WTC11 (cell line): Measurements from ENCODE around the gene CTCFL.

Experiments used
- ATF1 ChIP-seq: sonication (generic); formaldehyde crosslinking; IDR thresholded peaks from 2 replicates; pipeline ENCODE4 v1.8.1; 2023; ENCODE audit warnings: mild to moderate bottlenecking, moderate library complexity, missing genetic modification reagents
- EMX1 ChIP-seq: fragments of 250-450 bp; sonication (Bioruptor Pico); IDR thresholded peaks from 2 replicates; pipeline ENCODE4 v1.8.0; 2021; ENCODE audit warnings: mild to moderate bottlenecking
- ESRRA ChIP-seq: sonication (generic); formaldehyde crosslinking; IDR thresholded peaks from 2 replicates; pipeline ENCODE4 v1.8.1; 2022; ENCODE audit warnings: mild to moderate bottlenecking, missing genetic modification reagents, borderline replicate concordance
- KAT7 ChIP-seq: sonication (generic); formaldehyde crosslinking; IDR thresholded peaks from 2 replicates; pipeline ENCODE4 v1.8.1; 2023; ENCODE audit warnings: missing genetic modification reagents, mild to moderate bottlenecking, borderline replicate concordance
- MAX ChIP-seq: sonication (generic); formaldehyde crosslinking; IDR thresholded peaks from 2 replicates; pipeline ENCODE4 v1.8.0; 2022; ENCODE audit warnings: mild to moderate bottlenecking, missing genetic modification reagents
- NR2C2 ChIP-seq: sonication (generic); formaldehyde crosslinking; IDR thresholded peaks from 2 replicates; pipeline ENCODE4 v1.8.0; 2022; ENCODE audit warnings: mild to moderate bottlenecking, missing genetic modification reagents
- OVOL2 ChIP-seq: fragments of 250-450 bp; sonication (Bioruptor Pico); IDR thresholded peaks from 2 replicates; pipeline ENCODE4 v1.9.0; 2021; ENCODE audit warnings: mild to moderate bottlenecking, borderline replicate concordance
- SMAD4 ChIP-seq: sonication (generic); formaldehyde crosslinking; IDR thresholded peaks from 2 replicates; pipeline ENCODE4 v1.8.0; 2022; ENCODE audit warnings: mild to moderate bottlenecking, missing genetic modification reagents
- TEAD4 ChIP-seq: sonication (generic); formaldehyde crosslinking; IDR thresholded peaks from 2 replicates; pipeline ENCODE4 v1.8.0; 2022; ENCODE audit warnings: mild to moderate bottlenecking, missing genetic modification reagents
- ZBTB21 ChIP-seq: sonication (generic); formaldehyde crosslinking; IDR thresholded peaks from 2 replicates; pipeline ENCODE4 v1.8.1; 2023; ENCODE audit warnings: mild to moderate bottlenecking, missing genetic modification reagents, borderline replicate concordance
- TF ChIP-seq, protein P1 (sequence below): fragments of 200-600 bp; IDR thresholded peaks from 2 replicates; pipeline ENCODE4 v1.8.0; 2022; ENCODE audit warnings: antibody characterized with exemption
- TF ChIP-seq, protein P2 (sequence below): sonication (generic); formaldehyde crosslinking; IDR thresholded peaks from 2 replicates; pipeline ENCODE4 v1.8.0; 2022; ENCODE audit warnings: mild to moderate bottlenecking, missing genetic modification reagents

DNA sequence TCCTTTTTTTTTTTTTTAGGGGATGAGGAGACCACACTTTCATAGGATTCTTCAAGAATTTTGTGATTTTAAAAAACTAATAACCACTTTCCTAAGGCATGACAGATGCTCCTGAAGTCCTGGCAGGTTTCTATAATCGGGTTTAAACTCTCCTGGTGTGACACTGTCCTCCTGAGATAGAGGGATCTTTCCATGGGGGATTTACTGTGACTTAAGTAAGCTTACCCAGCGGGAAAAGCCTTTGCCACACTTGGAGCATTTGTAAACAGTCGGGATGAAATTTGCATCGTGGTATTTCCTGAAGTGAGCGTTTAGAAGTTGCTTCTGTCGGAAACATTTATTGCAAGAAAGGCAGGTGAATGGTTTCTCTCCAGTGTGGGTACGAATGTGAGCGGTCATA lies 16.6 kb downstream of the CTCFL start:
- no peak for TF ChIP-seq SMAD4 (CRISPR knock-in tag)
- TF ChIP-seq, protein P1, sequence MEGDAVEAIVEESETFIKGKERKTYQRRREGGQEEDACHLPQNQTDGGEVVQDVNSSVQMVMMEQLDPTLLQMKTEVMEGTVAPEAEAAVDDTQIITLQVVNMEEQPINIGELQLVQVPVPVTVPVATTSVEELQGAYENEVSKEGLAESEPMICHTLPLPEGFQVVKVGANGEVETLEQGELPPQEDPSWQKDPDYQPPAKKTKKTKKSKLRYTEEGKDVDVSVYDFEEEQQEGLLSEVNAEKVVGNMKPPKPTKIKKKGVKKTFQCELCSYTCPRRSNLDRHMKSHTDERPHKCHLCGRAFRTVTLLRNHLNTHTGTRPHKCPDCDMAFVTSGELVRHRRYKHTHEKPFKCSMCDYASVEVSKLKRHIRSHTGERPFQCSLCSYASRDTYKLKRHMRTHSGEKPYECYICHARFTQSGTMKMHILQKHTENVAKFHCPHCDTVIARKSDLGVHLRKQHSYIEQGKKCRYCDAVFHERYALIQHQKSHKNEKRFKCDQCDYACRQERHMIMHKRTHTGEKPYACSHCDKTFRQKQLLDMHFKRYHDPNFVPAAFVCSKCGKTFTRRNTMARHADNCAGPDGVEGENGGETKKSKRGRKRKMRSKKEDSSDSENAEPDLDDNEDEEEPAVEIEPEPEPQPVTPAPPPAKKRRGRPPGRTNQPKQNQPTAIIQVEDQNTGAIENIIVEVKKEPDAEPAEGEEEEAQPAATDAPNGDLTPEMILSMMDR: no peak
- no peak for TF ChIP-seq EMX1 (CRISPR knock-in tag)
- TF ChIP-seq TEAD4 (CRISPR knock-in tag): no peak
- no peak for TF ChIP-seq KAT7 (CRISPR knock-in tag)
- TF ChIP-seq MAX (CRISPR knock-in tag): no peak
- no peak for TF ChIP-seq ESRRA (CRISPR knock-in tag)
- no peak for TF ChIP-seq ATF1 (CRISPR knock-in tag)
- TF ChIP-seq, protein P2, sequence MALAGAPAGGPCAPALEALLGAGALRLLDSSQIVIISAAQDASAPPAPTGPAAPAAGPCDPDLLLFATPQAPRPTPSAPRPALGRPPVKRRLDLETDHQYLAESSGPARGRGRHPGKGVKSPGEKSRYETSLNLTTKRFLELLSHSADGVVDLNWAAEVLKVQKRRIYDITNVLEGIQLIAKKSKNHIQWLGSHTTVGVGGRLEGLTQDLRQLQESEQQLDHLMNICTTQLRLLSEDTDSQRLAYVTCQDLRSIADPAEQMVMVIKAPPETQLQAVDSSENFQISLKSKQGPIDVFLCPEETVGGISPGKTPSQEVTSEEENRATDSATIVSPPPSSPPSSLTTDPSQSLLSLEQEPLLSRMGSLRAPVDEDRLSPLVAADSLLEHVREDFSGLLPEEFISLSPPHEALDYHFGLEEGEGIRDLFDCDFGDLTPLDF (CRISPR knock-in tag): no peak
- TF ChIP-seq OVOL2 (CRISPR knock-in tag): no peak
- TF ChIP-seq ZBTB21: no peak
- TF ChIP-seq NR2C2 (CRISPR knock-in tag): no peak
